GM10266 (cell line): Measurements from ENCODE around the gene TAS1R2.

Source experiments
- DNase-seq: peaks from one replicate; pipeline ENCODE4 v3.0.0; 2012; ENCODE audit errors: extremely low spot score
- TF ChIP-seq, protein P1 (sequence below): IDR thresholded peaks from 2 replicates; pipeline ENCODE4 v1.5.1; 2012; ENCODE audit warnings: mild to moderate bottlenecking, low read depth; ENCODE audit not compliant: control insufficient read depth, insufficient read depth; ENCODE audit errors: missing control alignments

Gene TAS1R2

DNA sequence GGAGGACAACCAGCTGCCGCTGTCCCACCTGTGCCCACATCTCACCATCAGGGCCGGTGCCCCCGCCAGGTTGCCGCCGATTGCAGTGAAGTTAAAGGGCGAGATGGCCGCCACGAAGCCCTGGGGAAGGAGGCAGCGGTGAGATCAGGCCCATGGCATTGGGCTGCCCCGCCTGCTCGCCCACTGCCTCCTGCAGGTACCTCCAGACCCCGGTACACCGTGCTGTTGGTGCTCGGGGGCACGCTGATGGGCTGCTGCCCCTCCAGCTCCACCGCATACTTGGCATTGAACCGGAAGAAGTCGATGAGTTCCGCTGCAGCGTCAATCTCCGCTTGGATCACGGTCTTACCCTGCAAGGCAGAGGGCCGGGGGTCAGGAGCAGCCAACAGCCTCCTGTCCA is 23.6 kb upstream of the TAS1R2 start:
- DNase-seq, result no peak
- TF ChIP-seq, protein P1, sequence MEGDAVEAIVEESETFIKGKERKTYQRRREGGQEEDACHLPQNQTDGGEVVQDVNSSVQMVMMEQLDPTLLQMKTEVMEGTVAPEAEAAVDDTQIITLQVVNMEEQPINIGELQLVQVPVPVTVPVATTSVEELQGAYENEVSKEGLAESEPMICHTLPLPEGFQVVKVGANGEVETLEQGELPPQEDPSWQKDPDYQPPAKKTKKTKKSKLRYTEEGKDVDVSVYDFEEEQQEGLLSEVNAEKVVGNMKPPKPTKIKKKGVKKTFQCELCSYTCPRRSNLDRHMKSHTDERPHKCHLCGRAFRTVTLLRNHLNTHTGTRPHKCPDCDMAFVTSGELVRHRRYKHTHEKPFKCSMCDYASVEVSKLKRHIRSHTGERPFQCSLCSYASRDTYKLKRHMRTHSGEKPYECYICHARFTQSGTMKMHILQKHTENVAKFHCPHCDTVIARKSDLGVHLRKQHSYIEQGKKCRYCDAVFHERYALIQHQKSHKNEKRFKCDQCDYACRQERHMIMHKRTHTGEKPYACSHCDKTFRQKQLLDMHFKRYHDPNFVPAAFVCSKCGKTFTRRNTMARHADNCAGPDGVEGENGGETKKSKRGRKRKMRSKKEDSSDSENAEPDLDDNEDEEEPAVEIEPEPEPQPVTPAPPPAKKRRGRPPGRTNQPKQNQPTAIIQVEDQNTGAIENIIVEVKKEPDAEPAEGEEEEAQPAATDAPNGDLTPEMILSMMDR, result no peak

DNA sequence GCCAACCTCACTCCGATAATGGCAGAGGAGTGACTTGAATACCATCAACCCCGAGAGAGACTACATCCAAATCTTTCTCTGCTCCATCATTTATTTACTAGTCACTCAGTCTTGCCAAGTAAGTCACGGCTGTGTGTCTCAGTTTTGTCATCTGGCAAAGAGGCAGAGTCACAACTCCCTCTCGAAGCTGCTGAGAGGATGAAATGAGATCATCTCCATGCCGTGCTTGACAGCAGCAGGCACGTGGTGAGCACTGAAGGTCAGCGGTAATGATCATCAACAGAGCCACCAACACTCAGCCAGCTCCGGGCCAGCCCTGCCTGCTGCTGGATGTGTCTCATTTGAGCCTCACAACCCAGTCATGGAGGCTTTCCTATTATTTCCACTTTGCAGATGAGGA is 23.0 kb upstream of the TAS1R2 start:
- TF ChIP-seq, protein P1, result no peak
- no peak for DNase-seq

DNA sequence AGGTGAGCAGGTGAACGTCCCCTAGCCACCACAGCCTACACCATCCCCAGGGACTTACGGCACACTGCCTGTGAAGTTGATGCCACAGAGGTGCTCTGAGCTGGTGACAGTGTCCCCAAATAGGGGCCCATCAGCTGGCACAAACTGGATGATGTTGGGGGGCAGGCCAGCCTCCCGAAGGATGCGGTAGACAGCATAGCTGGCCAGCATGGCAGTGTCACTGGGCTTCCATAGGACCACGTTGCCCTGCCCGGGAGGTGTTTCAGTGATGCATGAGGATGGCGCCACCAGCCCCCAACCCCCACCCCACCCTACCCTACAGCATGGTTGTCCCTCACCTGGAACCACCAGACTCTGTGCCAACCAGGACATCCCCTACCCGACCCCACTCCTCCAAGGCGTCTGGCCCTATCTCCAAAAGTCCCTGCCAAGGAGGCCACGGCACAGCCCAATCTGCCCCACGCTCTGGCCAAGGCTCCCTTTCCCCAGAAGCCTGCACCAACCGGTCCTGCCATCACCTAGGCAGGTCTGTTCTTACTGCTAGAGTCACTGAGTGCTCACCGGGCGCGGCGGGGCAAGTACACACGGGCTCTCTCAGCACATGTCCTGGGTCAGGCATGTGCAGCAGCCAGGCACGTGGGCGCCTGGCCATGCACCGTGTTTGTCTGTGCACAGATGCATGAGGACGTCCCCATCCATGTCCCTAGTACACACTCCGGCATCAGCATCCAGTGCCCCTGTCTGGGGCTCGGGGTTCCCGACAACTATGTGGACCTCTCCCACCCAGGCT is 22.4 kb upstream of the TAS1R2 start:
- TF ChIP-seq, protein P1, result no peak
- DNase-seq, result no peak

DNA sequence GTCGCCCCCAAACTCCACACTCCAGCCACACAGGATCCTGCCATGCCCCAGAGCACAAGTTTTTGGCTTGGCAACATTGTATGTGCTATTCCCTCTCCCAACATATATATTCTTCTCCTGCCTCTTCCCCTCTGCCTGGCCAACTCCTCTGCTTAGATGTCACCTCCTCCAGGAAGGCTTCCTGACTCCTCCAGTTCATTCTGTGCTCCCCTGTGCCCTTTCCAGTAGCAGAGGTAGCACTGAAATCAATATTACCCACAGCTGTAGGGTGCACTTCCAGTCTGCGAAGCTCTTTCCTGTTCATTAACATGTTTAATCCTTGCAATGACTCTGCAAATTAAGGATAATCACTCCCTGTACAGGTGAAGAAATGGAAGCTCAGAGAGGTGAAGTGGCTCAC is 21.7 kb upstream of the TAS1R2 start:
- no peak for DNase-seq
- TF ChIP-seq, protein P1, result no peak

DNA sequence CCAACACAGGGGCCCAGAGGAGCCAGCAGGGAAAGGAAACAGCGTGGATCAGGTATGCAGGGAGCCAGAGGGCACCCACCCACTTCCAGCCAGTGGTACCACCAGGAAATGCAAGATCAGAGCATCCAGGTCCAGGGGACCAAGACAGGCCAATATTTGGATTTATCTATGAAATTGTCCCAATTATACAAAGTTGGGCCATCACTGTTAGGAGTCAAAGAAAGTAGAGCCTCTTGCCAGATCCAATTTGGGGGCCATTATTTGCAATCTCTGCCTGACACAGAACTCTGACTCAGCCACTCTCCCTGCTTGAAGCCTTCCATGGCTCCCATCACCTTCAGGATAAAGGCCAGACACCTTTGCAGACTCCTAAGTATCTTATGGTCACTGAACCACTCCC is 21.1 kb upstream of the TAS1R2 start:
- DNase-seq, result no peak
- TF ChIP-seq, protein P1, result no peak

DNA sequence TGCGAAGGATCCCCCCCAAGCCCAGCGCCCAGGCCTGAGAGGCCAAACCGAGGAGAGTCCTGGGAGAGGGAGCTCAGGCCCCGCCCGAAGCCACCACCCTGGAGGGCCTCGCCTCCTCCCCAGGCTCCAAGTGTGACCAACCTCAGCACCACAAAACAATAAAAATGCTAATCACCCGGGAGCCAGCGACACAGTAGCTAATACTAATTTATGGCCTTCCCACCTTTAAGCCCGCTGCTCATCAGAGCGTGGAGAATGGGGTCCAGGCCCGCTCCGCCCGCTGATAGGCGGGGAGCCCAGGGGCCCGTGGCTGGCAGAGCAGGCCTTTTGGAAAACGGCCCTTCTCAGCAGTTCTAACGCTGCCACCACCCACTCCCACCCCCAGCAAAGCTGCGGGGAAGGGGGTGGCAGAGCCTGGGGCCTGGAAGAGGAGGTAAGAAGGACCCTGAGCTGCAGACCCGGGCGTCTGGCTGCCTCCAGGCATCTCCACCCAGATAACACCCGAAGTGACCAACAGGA is 20.4 kb upstream of the TAS1R2 start:
- TF ChIP-seq, protein P1, result no peak
- no peak for DNase-seq

DNA sequence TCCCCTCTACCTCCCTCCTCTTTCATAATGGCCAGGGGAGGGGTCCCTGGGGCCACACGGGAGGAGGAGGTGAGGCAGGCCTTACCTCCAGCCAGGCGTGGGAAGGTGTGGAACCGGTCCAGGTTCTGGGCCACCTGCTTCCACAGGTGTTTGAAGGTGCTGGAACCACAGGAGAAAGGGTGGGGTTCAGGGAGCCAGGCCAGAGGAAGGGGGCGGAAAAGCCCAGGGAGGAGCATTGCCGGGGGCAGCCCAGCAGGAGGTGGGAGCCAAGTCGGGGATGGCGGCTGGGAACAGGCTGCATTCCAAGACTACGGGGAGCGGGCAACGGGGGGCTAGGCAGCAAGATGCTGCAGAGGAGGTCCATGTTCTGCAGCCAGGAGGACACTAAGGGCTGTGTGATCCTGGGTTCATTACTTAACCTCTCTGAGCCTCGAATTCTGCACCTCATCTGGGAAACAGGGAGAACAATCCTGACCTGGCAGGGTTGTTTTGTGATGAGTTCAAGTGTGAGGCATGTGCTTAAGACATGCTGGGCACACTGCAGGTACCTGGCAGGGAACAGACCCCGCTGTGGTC is 19.8 kb upstream of the TAS1R2 start:
- no peak for DNase-seq
- TF ChIP-seq, protein P1, result no peak
